BE2C (cell line): ENCODE data around the gene HMGN3.

ENCODE experiments used
- DNase-seq: peaks from one replicate; pipeline ENCODE4 v3.0.0-alpha.2; 2020
- H3K27me3 ChIP-seq: fragments of 250-450 bp; sonication (Bioruptor Pico); 2 replicates; pipeline ENCODE4 v1.5.1; 2020; ENCODE audit warnings: mild to moderate bottlenecking
- H3K36me3 ChIP-seq: fragments of 250-450 bp; sonication (Bioruptor Pico); 2 replicates; pipeline ENCODE4 v1.5.1; 2020; ENCODE audit warnings: mild to moderate bottlenecking
- H3K4me1 ChIP-seq: fragments of 250-450 bp; sonication (Bioruptor Pico); 2 replicates; pipeline ENCODE4 v1.5.1; 2020
- H3K4me3 ChIP-seq: 2 replicates; pipeline ENCODE4 v1.5.1; 2011; ENCODE audit warnings: low read depth, low read length
- H3K9me3 ChIP-seq: fragments of 250-450 bp; sonication (Bioruptor Pico); 2 replicates; pipeline ENCODE4 v1.5.1; 2020
- TF ChIP-seq, protein P1 (sequence below): IDR thresholded peaks from 2 replicates; pipeline ENCODE4 v1.5.1; 2012; ENCODE audit warnings: mild to moderate bottlenecking, low read depth, low read length

Gene HMGN3

DNA sequence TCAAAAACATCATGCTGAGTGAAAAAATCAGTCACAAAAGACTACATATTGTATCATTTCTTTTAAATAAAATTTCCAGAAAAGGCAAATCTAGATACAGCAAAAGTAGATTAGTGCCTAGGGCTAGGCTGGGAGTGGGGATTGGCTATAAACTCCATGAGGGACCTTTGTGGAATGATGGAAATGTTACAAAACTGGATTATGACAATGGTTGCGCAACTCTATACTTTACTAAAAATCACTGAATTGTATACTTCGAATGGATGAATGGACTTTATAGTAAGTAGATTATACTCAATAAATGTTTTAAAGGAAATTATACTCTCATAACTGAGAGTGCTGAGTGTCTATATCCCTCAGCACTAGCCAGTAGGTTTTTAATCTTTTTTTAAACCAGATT lies 4.3 kb downstream of the HMGN3 start:
- DNase-seq: no peak
- TF ChIP-seq, protein P1, sequence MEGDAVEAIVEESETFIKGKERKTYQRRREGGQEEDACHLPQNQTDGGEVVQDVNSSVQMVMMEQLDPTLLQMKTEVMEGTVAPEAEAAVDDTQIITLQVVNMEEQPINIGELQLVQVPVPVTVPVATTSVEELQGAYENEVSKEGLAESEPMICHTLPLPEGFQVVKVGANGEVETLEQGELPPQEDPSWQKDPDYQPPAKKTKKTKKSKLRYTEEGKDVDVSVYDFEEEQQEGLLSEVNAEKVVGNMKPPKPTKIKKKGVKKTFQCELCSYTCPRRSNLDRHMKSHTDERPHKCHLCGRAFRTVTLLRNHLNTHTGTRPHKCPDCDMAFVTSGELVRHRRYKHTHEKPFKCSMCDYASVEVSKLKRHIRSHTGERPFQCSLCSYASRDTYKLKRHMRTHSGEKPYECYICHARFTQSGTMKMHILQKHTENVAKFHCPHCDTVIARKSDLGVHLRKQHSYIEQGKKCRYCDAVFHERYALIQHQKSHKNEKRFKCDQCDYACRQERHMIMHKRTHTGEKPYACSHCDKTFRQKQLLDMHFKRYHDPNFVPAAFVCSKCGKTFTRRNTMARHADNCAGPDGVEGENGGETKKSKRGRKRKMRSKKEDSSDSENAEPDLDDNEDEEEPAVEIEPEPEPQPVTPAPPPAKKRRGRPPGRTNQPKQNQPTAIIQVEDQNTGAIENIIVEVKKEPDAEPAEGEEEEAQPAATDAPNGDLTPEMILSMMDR: no peak
- Histone ChIP-seq H3K36me3 (no peaks in the 10 kb centered on the region), H3K4me3 (no peak overlapping the region), H3K27me3 (no peaks in the 10 kb centered on the region), H3K4me1 (no peaks in the 10 kb centered on the region), H3K9me3 (no peaks in the 10 kb centered on the region)

DNA sequence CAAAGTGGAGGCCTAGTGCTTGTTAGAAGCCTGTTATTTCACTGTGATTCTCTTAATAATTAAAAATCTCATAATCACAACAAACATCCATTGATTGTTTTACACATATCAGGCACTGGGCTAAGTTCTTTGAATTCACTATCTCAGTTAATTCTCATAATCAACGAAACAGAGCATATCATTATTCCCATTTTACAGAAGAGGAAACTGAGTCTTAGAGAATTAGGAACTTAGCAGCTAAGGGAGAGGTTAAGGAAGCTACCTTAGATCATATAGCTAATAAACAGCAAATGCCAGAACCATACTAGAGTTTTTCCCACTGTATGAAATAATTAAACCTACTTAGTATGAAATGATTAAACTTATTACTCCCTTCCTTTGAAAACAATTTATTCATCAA lies 7.0 kb downstream of the HMGN3 start:
- H3K4me1 ChIP-seq: no peaks in the 10 kb centered on the region
- H3K36me3 ChIP-seq: no peaks in the 10 kb centered on the region; the same call in 1 of the 2 replicates
- H3K4me3 ChIP-seq: no peak overlapping the region
- no peak for DNase-seq
- H3K9me3 ChIP-seq: no peaks in the 10 kb centered on the region
- TF ChIP-seq, protein P1: no peak
- no peaks in the 10 kb centered on the region for H3K27me3 ChIP-seq

- Histone ChIP-seq H3K4me3 (no peak overlapping the region), H3K36me3 (no peaks in the 10 kb centered on the region; the same call in 1 of the 2 replicates), H3K9me3 (no peaks in the 10 kb centered on the region), H3K4me1 (no peaks in the 10 kb centered on the region), H3K27me3 (no peaks in the 10 kb centered on the region)
- TF ChIP-seq, protein P1: no peak
- no peak for DNase-seq
These were observed 7.8 kb downstream of the HMGN3 start for GRCh38 chr6:79226660-79227059.

DNA sequence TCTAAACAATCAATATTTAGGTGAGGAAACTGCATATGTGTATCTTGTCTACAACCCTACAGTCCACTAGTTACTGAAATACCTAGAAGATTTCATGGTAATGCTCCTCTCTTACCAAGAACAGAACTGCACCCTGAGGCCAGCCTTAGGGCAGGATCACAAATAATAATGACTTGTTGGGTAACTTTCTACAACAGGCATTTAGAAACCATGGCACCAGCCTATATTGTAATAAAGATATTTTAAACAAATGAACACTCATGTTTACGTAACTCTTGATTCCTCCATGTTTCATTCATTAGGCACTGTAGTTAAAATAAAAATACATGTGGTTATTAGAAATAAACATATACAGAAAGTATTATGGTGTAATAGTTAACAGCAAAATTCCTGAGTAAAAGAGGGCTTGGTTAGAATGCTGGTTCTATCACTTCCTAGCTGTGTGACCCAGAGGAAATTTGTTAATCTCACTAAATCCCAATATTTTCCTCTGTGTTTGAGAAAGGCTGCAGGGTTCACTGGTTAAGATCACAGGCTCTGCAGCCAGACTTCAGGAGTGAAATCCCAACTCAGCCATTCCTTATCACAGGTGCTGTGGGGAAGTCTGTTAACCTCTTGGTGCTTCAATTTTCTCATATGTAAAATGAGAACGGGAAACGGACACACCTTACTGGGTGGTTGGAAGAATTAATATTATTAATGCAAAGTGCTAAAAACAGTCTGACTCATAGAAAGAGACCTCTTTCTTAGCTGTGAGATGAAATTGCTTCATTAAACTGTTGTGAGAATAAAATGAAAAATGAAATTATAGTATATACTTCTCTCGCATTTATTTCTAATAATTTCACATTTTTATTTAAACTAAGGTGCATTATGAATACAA lies 8.5 kb downstream of the HMGN3 start:
- Histone ChIP-seq H3K4me1 (no peaks in the 10 kb centered on the region), H3K36me3 (no peaks in the 10 kb centered on the region; the same call in 1 of the 2 replicates), H3K9me3 (no peaks in the 10 kb centered on the region), H3K27me3 (no peaks in the 10 kb centered on the region), H3K4me3 (no peak overlapping the region)
- TF ChIP-seq, protein P1: no peak
- no peak for DNase-seq

DNA sequence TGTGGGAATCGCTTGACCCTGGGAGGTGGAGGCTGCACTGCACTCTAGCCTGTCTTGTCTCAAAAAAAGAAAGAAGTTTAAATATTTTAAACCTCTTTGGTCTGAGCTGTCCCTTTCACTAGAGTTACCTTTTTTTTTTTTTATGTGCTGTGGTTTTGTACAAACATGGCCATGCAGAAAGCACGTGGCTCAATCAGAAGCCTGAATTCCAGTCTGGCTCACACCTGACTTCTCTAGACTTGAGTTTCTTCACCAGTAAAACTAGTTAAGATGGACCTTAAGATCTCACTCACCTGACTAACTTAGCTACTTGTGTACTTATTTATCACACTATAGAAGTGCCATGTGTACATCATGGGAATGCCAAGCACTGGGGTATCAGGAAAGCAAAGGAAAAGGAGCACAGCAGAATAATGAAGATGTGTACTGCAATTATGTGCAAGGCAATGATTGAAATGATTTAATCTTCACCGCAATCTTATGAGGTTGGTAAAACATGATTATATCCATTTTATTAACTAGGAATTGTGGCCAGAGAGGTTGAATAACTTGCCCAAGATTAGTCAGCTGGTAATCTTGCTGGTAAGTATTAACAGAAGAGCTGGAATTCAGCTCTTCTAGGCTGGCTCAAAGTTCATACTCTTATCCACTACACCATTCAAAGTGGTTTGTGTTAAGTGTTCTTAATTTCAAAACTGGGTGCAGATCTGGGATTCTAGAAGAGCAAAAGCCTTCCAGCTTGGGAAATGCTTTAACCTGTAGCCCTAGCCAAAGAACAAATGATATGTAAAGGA lies 10.7 kb downstream of the HMGN3 start:
- Histone ChIP-seq H3K4me1 (no peaks in the 10 kb centered on the region), H3K9me3 (no peaks in the 10 kb centered on the region), H3K27me3 (no peaks in the 10 kb centered on the region), H3K36me3 (no peaks in the 10 kb centered on the region; the same call in 1 of the 2 replicates), H3K4me3 (no peak overlapping the region)
- TF ChIP-seq, protein P1: no peak
- no peak for DNase-seq
